HG03469 (cell line): Measurements from ENCODE around the gene SEPTIN5.
"Not testable (repeated sequence)": the region's sequence is repeated elsewhere in the genome, so short reads cannot be mapped to it uniquely, and the experiment has no call there.

ENCODE experiments used
- ATAC-seq: cut with Tn5 transposase; IDR thresholded peaks from one replicate; pipeline ENCODE4 v1.9.1; 2021; ENCODE audit warnings: mild to moderate bottlenecking, moderate library complexity, moderate number of reproducible peaks; ENCODE audit not compliant: unreplicated experiment

SEPTIN5 gene

GRCh38 chr22:19680287-19680881 lies 33.9 kb upstream of the SEPTIN5 start:
- no peak for ATAC-seq

- no peak for ATAC-seq
Observed at GRCh38 chr22:19680911-19681862, 33.1 kb upstream of the SEPTIN5 start.

GRCh38 chr22:19681863-19682245 lies 32.4 kb upstream of the SEPTIN5 start:
- no peak for ATAC-seq

GRCh38 chr22:19686946-19687345 lies 27.4 kb upstream of the SEPTIN5 start:
- no peak for ATAC-seq

GRCh38 chr22:19687561-19688300 lies 26.6 kb upstream of the SEPTIN5 start:
- no peak for ATAC-seq

GRCh38 chr22:19688301-19689290 lies 25.7 kb upstream of the SEPTIN5 start:
- ATAC-seq: no peak

GRCh38 chr22:19689408-19689807 lies 24.9 kb upstream of the SEPTIN5 start:
- no peak for ATAC-seq

GRCh38 chr22:19691007-19691720 lies 23.1 kb upstream of the SEPTIN5 start:
- ATAC-seq: no peak

GRCh38 chr22:19691721-19692341 lies 22.5 kb upstream of the SEPTIN5 start:
- ATAC-seq: no peak

- no peak for ATAC-seq
Observed at GRCh38 chr22:19693581-19693980, 20.7 kb upstream of the SEPTIN5 start.

- no peak for ATAC-seq
Observed at GRCh38 chr22:19693981-19694670, 20.2 kb upstream of the SEPTIN5 start.

GRCh38 chr22:19694696-19695095 lies 19.6 kb upstream of the SEPTIN5 start:
- no peak for ATAC-seq

- ATAC-seq: no peak
Observed at GRCh38 chr22:19696504-19697276, 17.6 kb upstream of the SEPTIN5 start.

GRCh38 chr22:19697871-19698270 lies 16.4 kb upstream of the SEPTIN5 start:
- ATAC-seq: not testable (repeated sequence)

- ATAC-seq: no peak
Observed at GRCh38 chr22:19700790-19701419, 13.4 kb upstream of the SEPTIN5 start.

GRCh38 chr22:19701420-19702145 lies 12.7 kb upstream of the SEPTIN5 start:
- no peak for ATAC-seq

- no peak for ATAC-seq
Observed at GRCh38 chr22:19703869-19704268, 10.4 kb upstream of the SEPTIN5 start.
